Inflammatory macrophage (primary cell): ENCODE measurements around the gene HCCS.
A peak's percentile ranks its signal among the peaks of the same experiment; 100 is the strongest.
"Not testable (repeated sequence)": the region's sequence is repeated elsewhere in the genome, so short reads cannot be mapped to it uniquely, and the experiment has no call there.

Experiments used
- DNase-seq, 2 donors: peaks; one replicate each; pipeline ENCODE4 v3.0.0-alpha.2; 2020 to 2022
- total RNA-seq, 18 experiments: gene quantifications; one replicate each; lab custom pipeline; 2026; ENCODE audit warnings: mixed read lengths in 6 of 18, inconsistent platforms in 2 of 18; lab: John Stamatoyannopoulos, UW

The HCCS gene
- total RNA-seq, result 11.2 to 35.1 (median 26.2) reads per million in 18 experiments

GRCh38 chrX:11111037-11111851 is at the start of gene HCCS:
HCCS (plus strand) TSS chrX:11111332; CDS start chrX:11112061, 729 bp downstream.
- DNase-seq, result peak; percentile 84 to 90

GRCh38 chrX:11064276-11064675 is 46.9 kb upstream of the HCCS start:
- no peak for DNase-seq

GRCh38 chrX:11064851-11065600 is 46.1 kb upstream of the HCCS start:
- no peak for DNase-seq

DNA sequence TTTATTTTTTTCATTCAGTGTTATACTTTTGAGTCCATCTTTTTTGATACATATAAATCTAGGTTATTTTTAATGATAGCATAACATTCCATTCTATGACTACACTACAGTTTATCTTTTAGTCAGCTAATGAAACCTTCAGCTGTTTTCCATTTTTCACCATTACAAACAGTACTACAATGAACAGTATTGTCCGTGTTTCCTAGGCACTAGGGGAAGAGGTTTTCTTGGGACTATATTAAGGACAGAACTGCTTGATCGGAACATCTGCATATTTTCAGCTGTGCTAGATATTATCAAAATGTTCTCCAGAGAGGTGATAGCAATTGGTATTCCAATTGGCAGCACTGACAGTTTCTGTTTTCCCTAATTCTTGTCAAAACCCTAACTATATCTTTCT is 44.3 kb upstream of the HCCS start:
- no peak for DNase-seq

- DNase-seq, result no peak
Measured at GRCh38 chrX:11073381-11073780, 37.8 kb upstream of the HCCS start.

DNA sequence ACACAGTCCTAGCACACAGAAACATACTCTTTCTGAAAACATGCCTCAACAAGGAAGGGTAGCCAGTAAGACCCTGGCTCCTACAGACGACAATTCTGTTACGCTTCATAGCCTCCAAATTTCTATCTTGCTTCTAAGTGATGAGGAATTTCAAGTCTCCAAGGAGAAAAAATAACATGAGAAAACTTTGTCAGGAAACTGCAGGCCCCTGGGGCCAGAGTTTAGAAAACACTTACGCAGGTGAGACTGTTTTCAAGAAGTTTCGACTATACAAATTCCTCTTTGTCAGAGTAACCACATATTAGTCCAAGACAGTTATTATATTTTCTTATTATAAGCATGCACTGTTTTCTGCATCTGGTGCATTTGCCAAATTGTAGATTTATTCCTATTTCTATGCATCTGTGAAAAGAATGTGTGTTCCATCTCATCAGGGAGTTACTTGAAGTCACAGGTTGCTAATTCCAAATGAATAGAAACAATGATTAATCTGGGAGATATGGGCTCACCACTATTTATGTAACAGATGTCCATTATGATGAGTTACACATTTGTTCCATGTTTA is 30.3 kb upstream of the HCCS start:
- DNase-seq, result no peak

- DNase-seq, result no peak
Measured at GRCh38 chrX:11081511-11081910, 29.6 kb upstream of the HCCS start.

DNA sequence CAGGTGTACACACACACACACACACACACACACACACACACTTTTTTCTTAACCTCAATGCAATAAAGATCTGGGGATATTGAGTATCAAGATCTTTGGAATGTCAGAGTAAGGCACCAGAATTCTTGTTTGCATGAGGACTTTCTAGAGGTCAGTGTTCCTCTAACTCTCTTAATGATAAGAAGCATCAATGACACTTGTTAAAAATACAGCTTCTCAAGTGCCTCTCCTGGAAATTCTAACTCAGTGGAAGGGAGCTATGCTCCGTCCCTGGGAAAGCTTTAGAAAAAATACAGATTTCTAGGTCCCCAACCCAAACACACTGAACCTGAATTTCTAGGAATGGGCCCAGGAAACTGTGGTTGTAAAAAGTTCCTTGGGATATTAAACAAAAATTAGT is 25.8 kb upstream of the HCCS start:
- no peak for DNase-seq

DNA sequence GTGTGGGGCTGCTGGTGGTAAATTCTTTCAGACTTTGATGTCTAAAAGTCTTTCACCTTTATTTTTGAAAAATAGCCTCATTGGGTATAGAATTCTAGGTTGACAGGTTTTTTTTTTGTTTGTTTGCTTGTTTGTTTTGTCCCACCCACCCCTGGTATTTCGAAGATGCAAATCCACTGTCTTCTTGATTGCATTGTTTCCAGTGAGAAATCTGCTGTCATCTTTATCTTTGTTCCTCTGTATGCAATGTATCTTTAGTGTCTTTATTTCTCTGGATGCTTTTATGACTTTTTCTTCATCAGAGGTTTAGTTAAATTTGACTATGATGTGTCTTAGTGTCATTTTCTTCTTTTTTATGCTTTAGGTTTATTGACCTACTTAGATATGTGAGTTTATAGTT is 21.3 kb upstream of the HCCS start:
- DNase-seq, result no peak

GRCh38 chrX:11097933-11098332 is 13.2 kb upstream of the HCCS start:
- no peak for DNase-seq

- DNase-seq, result no peak
Measured at GRCh38 chrX:11099465-11099864, 11.7 kb upstream of the HCCS start.

GRCh38 chrX:11100281-11101035 is 10.7 kb upstream of the HCCS start:
- DNase-seq, result no peak

DNA sequence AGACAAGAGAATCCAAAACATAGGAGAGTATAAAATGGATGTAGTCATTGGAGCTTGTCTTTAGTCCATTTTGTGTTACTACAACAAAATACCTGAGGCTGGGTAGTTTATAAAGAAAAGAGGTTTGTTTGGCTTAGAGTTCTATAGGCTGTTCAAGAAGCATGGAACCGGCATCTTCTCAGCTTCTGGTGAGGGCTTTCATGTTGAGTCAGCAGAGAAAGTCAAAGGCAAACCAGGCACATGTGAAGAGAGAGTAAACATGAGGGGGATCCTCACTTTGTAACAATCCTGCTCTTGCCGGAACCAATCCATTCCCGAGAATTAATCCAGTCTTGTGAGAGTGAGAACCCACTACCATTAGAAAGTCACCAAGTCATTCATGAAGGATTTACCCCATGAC is 8.1 kb upstream of the HCCS start:
- no peak for DNase-seq

DNA sequence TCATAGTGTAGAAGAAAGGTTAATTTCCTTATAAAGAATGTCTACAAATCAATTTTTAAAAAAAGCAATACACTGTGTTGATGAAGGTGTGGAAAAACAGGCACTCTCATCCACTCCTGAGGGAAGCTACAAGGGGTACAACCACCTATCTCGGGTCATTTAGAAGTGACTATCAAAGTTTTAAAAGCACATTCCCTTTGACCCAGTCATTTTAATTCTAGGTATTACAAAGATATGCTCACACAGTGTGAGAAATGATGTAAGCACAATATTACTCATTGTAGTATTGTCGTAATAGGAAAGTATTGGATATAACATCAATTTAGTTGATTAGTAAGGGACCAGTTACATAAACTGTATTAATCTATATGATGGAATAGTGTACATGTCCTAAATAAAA is 7.4 kb upstream of the HCCS start:
- no peak for DNase-seq

- no peak for DNase-seq
Measured at GRCh38 chrX:11105080-11105479, 6.1 kb upstream of the HCCS start.

DNA sequence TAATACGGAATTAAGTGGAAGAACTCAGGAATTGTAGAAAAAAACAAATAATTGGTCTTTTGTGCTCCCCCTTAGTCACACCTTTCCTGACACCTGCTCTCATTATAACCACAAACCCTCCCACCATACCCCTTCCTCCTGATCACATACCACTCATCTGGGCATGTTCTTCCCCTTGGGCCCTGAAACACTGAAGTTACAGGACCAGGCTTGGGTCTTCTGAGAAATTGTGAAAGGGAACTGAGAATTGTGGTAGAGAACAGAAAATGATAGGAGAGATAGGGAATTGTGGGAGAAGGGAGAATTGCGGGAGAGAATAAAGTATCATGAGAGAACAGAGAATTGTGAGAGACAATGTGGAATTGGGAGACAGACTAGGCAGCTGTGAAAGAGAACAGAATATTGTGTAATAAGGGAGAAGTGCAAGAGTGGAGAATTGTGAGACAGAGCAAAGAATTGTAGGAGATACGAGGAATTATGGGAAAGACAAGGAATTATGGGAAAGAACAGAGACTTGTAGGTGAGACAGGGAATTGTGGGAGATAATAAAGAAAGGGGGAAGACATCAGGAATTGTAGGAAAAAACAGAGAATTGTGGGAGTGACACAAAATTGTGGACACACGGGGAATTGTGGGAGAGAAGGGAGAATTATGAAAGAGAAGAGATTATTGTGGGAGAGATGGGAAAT is 2.7 kb upstream of the HCCS start:
- DNase-seq, result no peak

DNA sequence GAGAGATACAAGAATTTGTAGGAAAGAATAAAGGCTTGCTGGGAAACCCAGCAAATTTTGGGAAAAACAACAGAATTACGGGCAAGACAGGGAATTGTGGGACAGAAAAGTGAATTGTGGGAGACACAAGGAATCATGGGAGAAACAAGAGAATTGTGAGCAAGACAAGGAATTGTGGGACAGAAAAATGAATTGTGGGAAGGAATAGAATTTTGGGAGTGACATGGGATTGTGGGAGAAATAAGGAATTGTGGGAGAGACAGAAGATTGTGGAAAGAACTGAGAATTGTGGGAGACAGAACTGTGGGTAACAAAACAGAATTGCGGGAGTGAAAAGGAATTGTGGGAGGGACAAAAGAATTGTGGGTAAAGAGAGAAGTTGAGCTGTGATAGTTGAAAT is 1.2 kb upstream of the HCCS start:
- DNase-seq, result no peak

GRCh38 chrX:11111947-11112346 is 815 bp downstream of the HCCS start:
- no peak for DNase-seq

GRCh38 chrX:11113731-11114130 is 2.6 kb downstream of the HCCS start:
- peak; percentile 43 to 56 for DNase-seq

DNA sequence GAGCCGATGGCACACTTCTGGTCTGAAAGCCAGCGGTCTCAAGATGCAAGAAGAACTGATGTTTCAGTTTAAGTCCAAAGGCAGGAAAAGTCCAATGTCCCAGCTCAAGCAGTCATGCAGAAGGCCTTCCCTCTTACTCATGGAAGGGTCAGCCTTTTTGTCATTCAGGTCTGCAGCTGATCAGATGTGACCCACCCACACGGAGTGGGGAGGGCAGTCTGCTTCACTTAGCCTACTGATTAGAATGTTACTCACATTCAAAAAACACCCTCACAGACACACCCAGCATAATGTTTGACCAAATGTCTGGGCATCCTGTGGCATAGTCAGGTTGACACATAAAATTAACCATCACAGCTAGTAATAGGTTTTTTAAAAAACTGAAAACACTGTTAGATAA is 6.6 kb downstream of the HCCS start:
- DNase-seq, result no peak

DNA sequence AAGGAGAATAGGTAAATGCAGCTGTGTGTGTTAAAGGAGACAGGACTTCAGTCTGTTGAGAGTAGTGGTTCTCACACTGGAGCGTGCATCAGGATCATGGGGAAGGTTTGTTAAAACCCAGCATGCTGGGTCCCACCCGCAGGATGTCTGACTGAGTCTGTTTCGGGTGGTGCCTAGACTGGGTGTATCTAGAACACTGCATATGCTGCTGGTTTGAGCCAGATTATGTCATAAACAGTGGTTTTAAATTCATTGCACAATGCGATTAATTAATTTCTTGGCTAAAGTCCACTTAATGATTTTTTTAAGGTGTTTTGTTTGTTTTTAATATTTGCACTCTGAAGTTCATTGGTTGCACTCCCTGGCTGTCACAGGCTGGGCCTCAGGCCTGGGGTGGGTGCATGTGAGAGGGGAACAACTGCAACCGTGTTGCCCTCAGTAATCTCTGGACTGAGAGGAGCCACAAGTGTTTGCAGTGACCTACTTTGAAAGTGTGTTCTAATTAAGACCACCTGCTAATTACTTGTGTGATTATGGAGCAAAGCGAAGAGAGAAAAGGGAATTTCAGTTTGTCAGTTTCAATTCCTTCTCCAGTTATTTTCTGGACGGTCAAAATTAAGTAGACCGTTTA is 8.3 kb downstream of the HCCS start:
- DNase-seq, result no peak

- DNase-seq, result not testable (repeated sequence)
Measured at GRCh38 chrX:11123087-11123486, 12.0 kb downstream of the HCCS start.
